Measurements from ENCODE around the gene CCL20. TPM values are rescaled to one million over a fixed set of nuclear protein-coding genes. Genes with fewer than 3 reads are reported as not detected.

CCL20 gene
- 0.30 TPM in 1 of 2 replicates, not detected in the other for total RNA-seq (ENCODE audit: low replicate concordance)

DNA sequence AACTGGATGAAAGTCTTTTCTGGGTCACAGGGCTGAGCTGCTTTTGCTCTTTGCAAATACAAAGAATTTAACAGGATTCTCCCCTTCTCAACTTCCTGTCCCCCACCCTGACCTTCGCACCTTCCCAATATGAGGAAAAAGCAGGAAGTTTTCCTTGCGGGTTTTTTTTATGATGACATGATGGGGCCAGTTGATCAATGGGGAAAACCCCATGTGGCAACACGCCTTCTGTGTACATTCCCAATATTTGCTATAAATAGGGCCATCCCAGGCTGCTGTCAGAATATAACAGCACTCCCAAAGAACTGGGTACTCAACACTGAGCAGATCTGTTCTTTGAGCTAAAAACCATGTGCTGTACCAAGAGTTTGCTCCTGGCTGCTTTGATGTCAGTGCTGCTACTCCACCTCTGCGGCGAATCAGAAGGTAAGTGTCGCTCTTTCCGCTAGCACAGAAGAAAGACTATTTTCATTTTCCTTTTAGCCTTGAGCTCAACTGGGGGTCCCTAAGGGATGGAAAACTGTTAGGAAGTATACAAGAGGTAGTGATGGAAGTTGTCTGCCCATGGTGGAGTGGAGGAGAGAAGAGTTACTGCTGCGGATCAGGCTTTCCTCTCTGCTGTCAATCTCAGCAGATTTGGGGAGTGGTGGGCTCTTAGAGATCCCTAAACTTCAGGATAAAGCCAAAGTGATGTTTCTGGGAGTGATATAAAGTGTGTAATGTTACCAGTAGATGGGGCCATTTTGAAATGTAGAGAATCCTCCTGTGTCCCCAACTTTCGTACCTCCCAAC, at the start of gene CCL20:
Gene CCL20, plus strand, starts transcription at position 281 of the 792 bp plus-strand sequence. Its CDS starts 70 bp downstream, at position 351.

Other genes starting within 250 kb of the CCL20 start
- not detected in 2 replicates for gene SCYGR2, start 214.9 kb upstream of the CCL20 start, total RNA-seq (ENCODE audit: low replicate concordance)
- not detected in 2 replicates for gene SCYGR3, start 199.0 kb upstream of the CCL20 start, total RNA-seq (ENCODE audit: low replicate concordance)
- under 0.01 TPM in 1 of 2 replicates, not detected in the other for gene SCYGR4, start 196.3 kb upstream of the CCL20 start, total RNA-seq (ENCODE audit: low replicate concordance)
- not detected in 2 replicates for gene SCYGR5, start 147.0 kb upstream of the CCL20 start, total RNA-seq (ENCODE audit: low replicate concordance)
- gene SLC19A3, start 95.8 kb upstream of the CCL20 start, total RNA-seq (ENCODE audit: low replicate concordance) = 0.23 and 2.1 TPM in 2 replicates
- gene SCYGR6, start 89.1 kb upstream of the CCL20 start, total RNA-seq (ENCODE audit: low replicate concordance) = not detected in 2 replicates
- not detected in 2 replicates for gene SCYGR7, start 85.5 kb upstream of the CCL20 start, total RNA-seq (ENCODE audit: low replicate concordance)
- not detected in 2 replicates for gene SCYGR8, start 67.9 kb upstream of the CCL20 start, total RNA-seq (ENCODE audit: low replicate concordance)
- 0.12 and 9.5 TPM in 2 replicates for gene DAW1, start 57.8 kb downstream of the CCL20 start, total RNA-seq (ENCODE audit: low replicate concordance)

Measured in smooth muscle cell of the coronary artery (primary cell).